HepG2 (cell line): Measurements from ENCODE around the gene ZNF554. TPM values are rescaled to one million over a fixed set of nuclear protein-coding genes. Genes with fewer than 3 reads are reported as not detected.
A peak's percentile ranks its signal among the peaks of the same experiment; 100 is the strongest.

Source experiments
- ARID4A ChIP-seq: sonication (generic); formaldehyde crosslinking; IDR thresholded peaks from 2 replicates; pipeline ENCODE4 v1.5.0; 2020; ENCODE audit warnings: mild to moderate bottlenecking, missing genetic modification reagents, borderline replicate concordance
- CREBL2 ChIP-seq: sonication (generic); formaldehyde crosslinking; IDR thresholded peaks from 2 replicates; pipeline ENCODE4 v1.8.1; 2023; ENCODE audit warnings: missing genetic modification reagents, mild to moderate bottlenecking, borderline replicate concordance
- EED ChIP-seq: sonication (generic); formaldehyde crosslinking; IDR thresholded peaks from 2 replicates; pipeline ENCODE4 v1.5.0; 2020; ENCODE audit warnings: mild to moderate bottlenecking, missing genetic modification reagents
- GPN1 ChIP-seq: sonication (generic); formaldehyde crosslinking; IDR thresholded peaks from 2 replicates; pipeline ENCODE4 v1.5.1; 2020; ENCODE audit warnings: missing genetic modification reagents, borderline replicate concordance
- HNRNPL ChIP-seq: fragments of 200-400 bp; formaldehyde crosslinking; IDR thresholded peaks from 2 replicates; pipeline ENCODE4 v1.6.1; 2017; ENCODE audit warnings: mild to moderate bottlenecking, low read depth, low read length
- MEF2D ChIP-seq: sonication (generic); formaldehyde crosslinking; IDR thresholded peaks from 2 replicates; pipeline ENCODE4 v1.5.1; 2020; ENCODE audit warnings: mild to moderate bottlenecking, missing genetic modification reagents
- MYC ChIP-seq: sonication (generic); formaldehyde crosslinking; IDR thresholded peaks from 2 replicates; pipeline ENCODE4 v1.9.0; 2021; ENCODE audit warnings: missing genetic modification reagents, borderline replicate concordance
- NFATC3 ChIP-seq: sonication (generic); formaldehyde crosslinking; IDR thresholded peaks from 2 replicates; pipeline ENCODE4 v1.5.1; 2020; ENCODE audit warnings: mild to moderate bottlenecking, missing genetic modification reagents
- NR2C2 ChIP-seq: sonication (generic); formaldehyde crosslinking; IDR thresholded peaks from 2 replicates; pipeline ENCODE4 v1.4.0; 2020; ENCODE audit warnings: missing genetic modification reagents, mild to moderate bottlenecking, moderate library complexity, borderline replicate concordance
- ZBTB42 ChIP-seq: sonication (generic); formaldehyde crosslinking; IDR thresholded peaks from 2 replicates; pipeline ENCODE4 v1.5.0; 2020; ENCODE audit warnings: mild to moderate bottlenecking, missing genetic modification reagents
- ZFP36L1 ChIP-seq: sonication (generic); formaldehyde crosslinking; IDR thresholded peaks from 2 replicates; pipeline ENCODE4 v1.8.0; 2022; ENCODE audit warnings: mild to moderate bottlenecking, missing genetic modification reagents, moderate library complexity
- ZKSCAN1 ChIP-seq: fragments of 150-350 bp; IDR thresholded peaks from 2 replicates; pipeline ENCODE4 v1.6.1; 2014; ENCODE audit warnings: low read length
- ZNF253 ChIP-seq: sonication (generic); formaldehyde crosslinking; IDR thresholded peaks from 2 replicates; pipeline ENCODE4 v1.8.0; 2022; ENCODE audit warnings: mild to moderate bottlenecking, missing genetic modification reagents, borderline replicate concordance
- ZNF318 ChIP-seq: sonication (generic); formaldehyde crosslinking; IDR thresholded peaks from 2 replicates; pipeline ENCODE4 v1.4.0; 2020; ENCODE audit warnings: mild to moderate bottlenecking, missing genetic modification reagents
- ZNF329 ChIP-seq: sonication (generic); formaldehyde crosslinking; IDR thresholded peaks from 2 replicates; pipeline ENCODE4 v1.9.0; 2021; ENCODE audit warnings: low read depth, mild to moderate bottlenecking, missing genetic modification reagents
- ZSCAN25 ChIP-seq: sonication (generic); formaldehyde crosslinking; IDR thresholded peaks from 2 replicates; pipeline ENCODE4 v1.8.0; 2022; ENCODE audit warnings: mild to moderate bottlenecking, missing genetic modification reagents
- polyA plus RNA-seq, 8 experiments: library from polyadenylated mRNA; depleted of rRNA in 3 of 8; stranded (reverse) in 7 of 8; unstranded in 1 of 8; fragments of >200 nt; fragmentation: Illumina TruSeq in 4 of 8; extraction: Trizol in 4 of 8; gene quantifications; 2 replicates each; pipeline versions ENCODE4 v1.2.1 to v1.2.3, GENCODE V29; 2011 to 2016; ENCODE audit warnings: low read depth in 4 of 8, missing spikeins in 1 of 8, mixed read lengths in 1 of 8; ENCODE audit not compliant: insufficient read depth in 1 of 8
- total RNA-seq, 5 experiments: library from RNA; depleted of rRNA; stranded (reverse); fragments of >200 nt; fragmentation: Illumina TruSeq; extraction: Trizol; gene quantifications; 2 replicates each; pipeline ENCODE4 v1.2.3, GENCODE V29; 2016; ENCODE audit warnings: low read depth in 1 of 5

The ZNF554 gene
- total and polyA plus RNA-seq, 2 of the 13 experiments (the other 11 are each of a cell fraction or from before 2014, with no cell fraction given) = 2.2 to 2.7 TPM

GRCh38 chr19:2782936-2783780 is 36.5 kb upstream of the ZNF554 start, which contains the start of gene SGTA (continued):
- TF ChIP-seq ZNF318 (CRISPR knock-in tag) (no peak; the same call in 1 of the 2 replicates), HNRNPL (no peak), MYC (CRISPR knock-in tag) (peak; percentile 100), NFATC3 (CRISPR knock-in tag) (no peak), ZSCAN25 (CRISPR knock-in tag) (peak; percentile 65), EED (CRISPR knock-in tag) (peak; percentile 95), GPN1 (CRISPR knock-in tag) (no peak), ZBTB42 (CRISPR knock-in tag) (peak; percentile 93), NR2C2 (CRISPR knock-in tag) (peak; percentile 97), ARID4A (peak; percentile 99), ZFP36L1 (CRISPR knock-in tag) (peak; percentile 99), ZKSCAN1 (peak; percentile 40; the same call in 1 of the 2 replicates), ZNF329 (CRISPR knock-in tag) (peak; percentile 71; the same call in 1 of the 2 replicates), ZNF253 (CRISPR knock-in tag) (peak; percentile 96), CREBL2 (CRISPR knock-in tag) (peak; percentile 92; the same call in 1 of the 2 replicates), MEF2D (CRISPR knock-in tag) (peak; percentile 97)
